K562 (cell line): Measurements from ENCODE around the gene PTH2. TPM values are rescaled to one million over a fixed set of nuclear protein-coding genes. Genes with fewer than 3 reads are reported as not detected.

Source experiments
- CCNT2 ChIP-seq: IDR thresholded peaks from 2 replicates; pipeline ENCODE4 v1.6.1; 2011; ENCODE audit warnings: borderline replicate concordance, low read depth, mild to moderate bottlenecking, moderate library complexity, mixed read lengths, low read length; ENCODE audit not compliant: insufficient read length; ENCODE audit errors: extremely low read depth
- CTBP1 ChIP-seq: fragments of 450-650 bp; IDR thresholded peaks from 2 replicates; pipeline ENCODE4 v1.6.1; 2016; ENCODE audit warnings: borderline replicate concordance
- DIDO1 ChIP-seq: fragments of 450-650 bp; IDR thresholded peaks from 2 replicates; pipeline ENCODE4 v1.6.1; 2016; ENCODE audit warnings: low read depth, missing biosample characterization, missing genetic modification characterization
- ETV5 ChIP-seq: sonication (generic); formaldehyde crosslinking; IDR thresholded peaks from 2 replicates; pipeline ENCODE4 v1.4.0; 2020; ENCODE audit warnings: low read depth, mild to moderate bottlenecking, missing genetic modification reagents
- FOXA1 ChIP-seq: fragments of 450-650 bp; IDR thresholded peaks from 2 replicates; pipeline ENCODE4 v1.6.1; 2016; ENCODE audit warnings: mild to moderate bottlenecking, borderline replicate concordance
- GABPB1 ChIP-seq: sonication (generic); formaldehyde crosslinking; IDR thresholded peaks from 2 replicates; pipeline ENCODE4 v1.8.0; 2022; ENCODE audit warnings: mild to moderate bottlenecking, missing genetic modification reagents
- MAFF ChIP-seq: IDR thresholded peaks from 2 replicates; pipeline ENCODE4 v1.6.1; 2012; ENCODE audit warnings: low read length, improper control_type of control experiment
- PHB ChIP-seq: fragments of 250-450 bp; sonication (Bioruptor Pico); IDR thresholded peaks from 2 replicates; pipeline ENCODE4 v1.5.0; 2021
- PTBP1 ChIP-seq: fragments of 200-400 bp; formaldehyde crosslinking; IDR thresholded peaks from 2 replicates; pipeline ENCODE4 v1.6.1; 2017; ENCODE audit warnings: low read depth, low read length
- SAFB2 ChIP-seq: fragments of 200-400 bp; formaldehyde crosslinking; IDR thresholded peaks from 2 replicates; pipeline ENCODE4 v1.6.1; 2018; ENCODE audit warnings: borderline replicate concordance, low read length, low read depth, moderate library complexity; ENCODE audit not compliant: severe bottlenecking
- SMAD1 ChIP-seq: fragments of 150-350 bp; IDR thresholded peaks from 2 replicates; pipeline ENCODE4 v1.6.1; 2014; ENCODE audit warnings: low read length, low read depth; ENCODE audit not compliant: partially characterized antibody
- TGIF2 ChIP-seq: sonication (generic); formaldehyde crosslinking; IDR thresholded peaks from 2 replicates; pipeline ENCODE4 v1.8.1; 2022; ENCODE audit warnings: mild to moderate bottlenecking, missing genetic modification reagents, moderate library complexity
- ZNF785 ChIP-seq: fragments of 250-450 bp; sonication (Bioruptor Pico); IDR thresholded peaks from 2 replicates; pipeline ENCODE4 v1.4.0; 2020; ENCODE audit warnings: mild to moderate bottlenecking
- polyA plus RNA-seq, 8 experiments: library from polyadenylated mRNA; depleted of rRNA in 4 of 8; stranded (reverse) in 5 of 8; unstranded in 3 of 8; fragments of >200 nt; fragmentation: Nextera tagmentation in 2 of 8; fragmentation: Illumina TruSeq in 1 of 8; extraction: Ambion mirVana in 2 of 8; extraction: Trizol in 1 of 8; gene quantifications; 2 replicates each; pipeline versions ENCODE4 v1.2.1 to v1.2.3, GENCODE V29; 2011 to 2014; ENCODE audit warnings: inconsistent platforms in 1 of 8, missing spikeins in 1 of 8
- total RNA-seq, 7 experiments: library from RNA; depleted of rRNA in 6 of 7; stranded (reverse); fragments of >200 nt in 6 of 7; fragmentation: Illumina TruSeq in 2 of 7; extraction: Trizol in 2 of 7; gene quantifications; 2 replicates each; pipeline versions ENCODE4 v1.2.1 to v1.2.3, GENCODE V29; 2011 to 2021; ENCODE audit warnings: low replicate concordance in 1 of 7
- TF ChIP-seq, protein P1 (sequence below): fragments of 450-650 bp; IDR thresholded peaks from 2 replicates; pipeline ENCODE4 v1.6.1; 2016; ENCODE audit warnings: antibody characterized with exemption
- TF ChIP-seq, protein P2 (sequence below): sonication (generic); formaldehyde crosslinking; IDR thresholded peaks from 2 replicates; pipeline ENCODE4 v1.8.0; 2023; ENCODE audit warnings: mild to moderate bottlenecking, missing genetic modification reagents
- TF ChIP-seq, protein P3 (sequence below): fragments of 250-450 bp; sonication (Bioruptor Pico); IDR thresholded peaks from 2 replicates; pipeline ENCODE4 v1.4.0; 2020; ENCODE audit warnings: borderline replicate concordance
- TF ChIP-seq, protein P4 (sequence below): fragments of 200-800 bp; sonication (Bioruptor generic); IDR thresholded peaks from 2 replicates; pipeline ENCODE4 v1.6.1; 2017; ENCODE audit warnings: missing genetic modification characterization, missing compliant biosample characterization
- TF ChIP-seq, protein P5 (sequence below): fragments of 450-650 bp; formaldehyde crosslinking; IDR thresholded peaks from 2 replicates; pipeline ENCODE4 v1.4.0; 2022; ENCODE audit warnings: missing genetic modification characterization

Gene PTH2
- total and polyA plus RNA-seq, 9 of the 15 experiments (the other 6 are each of a cell fraction or from before 2014, with no cell fraction given), result 1.3 TPM; not detected in 8

DNA sequence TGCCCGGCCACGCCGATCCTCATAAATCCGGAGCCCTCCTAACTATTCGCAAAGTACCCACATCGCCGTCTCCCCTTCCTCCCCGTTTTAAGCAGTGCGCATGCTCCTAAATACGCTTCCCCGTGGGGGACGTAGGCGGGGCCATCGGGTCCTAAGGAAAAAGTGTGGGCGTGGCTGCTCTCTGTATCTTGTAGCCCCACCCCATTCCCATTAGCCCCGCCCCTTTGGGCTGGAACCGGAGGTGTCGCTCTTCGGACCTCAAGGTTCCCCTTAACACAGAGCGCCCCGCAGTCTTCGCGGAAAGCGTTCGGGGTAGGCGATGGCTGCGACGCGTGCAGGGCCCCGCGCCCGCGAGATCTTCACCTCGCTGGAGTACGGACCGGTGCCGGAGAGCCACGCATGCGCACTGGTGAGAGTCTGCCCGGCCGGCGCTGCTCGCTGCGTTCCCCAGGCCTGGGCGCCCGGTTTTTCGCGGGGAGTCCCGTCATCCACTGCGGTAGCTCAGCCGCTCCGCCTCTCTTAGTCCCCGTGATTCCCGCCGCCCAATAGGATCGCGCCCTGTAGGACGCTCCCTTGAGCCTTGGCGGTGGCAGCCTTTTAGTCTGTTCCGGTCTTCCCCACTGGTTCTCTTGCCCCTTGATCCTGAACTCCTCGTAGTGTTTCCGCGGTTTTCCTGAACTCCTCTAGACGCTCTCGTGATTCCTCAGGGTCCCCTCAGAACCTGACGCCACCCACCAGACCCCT, 29.9 kb upstream of the PTH2 start, which contains the start of gene ALDH16A1 (continued):
- TF ChIP-seq MAFF (no peak), ZNF785 (CRISPR knock-in tag) (no peak), PHB (CRISPR knock-in tag) (0 out of 2 replicates have a peak, but pooled peaks have one; percentile 33), TGIF2 (CRISPR knock-in tag) (no peak), FOXA1 (no peak), CCNT2 (no peak), ETV5 (CRISPR knock-in tag) (peak; percentile 72; the same call in 1 of the 2 replicates), SAFB2 (no peak), GABPB1 (CRISPR knock-in tag) (peak; percentile 1; the same call in 1 of the 2 replicates), PTBP1 (no peak), DIDO1 (tag) (no peak), SMAD1 (peak; percentile 96), CTBP1 (peak; percentile 39)
- TF ChIP-seq, protein P1, sequence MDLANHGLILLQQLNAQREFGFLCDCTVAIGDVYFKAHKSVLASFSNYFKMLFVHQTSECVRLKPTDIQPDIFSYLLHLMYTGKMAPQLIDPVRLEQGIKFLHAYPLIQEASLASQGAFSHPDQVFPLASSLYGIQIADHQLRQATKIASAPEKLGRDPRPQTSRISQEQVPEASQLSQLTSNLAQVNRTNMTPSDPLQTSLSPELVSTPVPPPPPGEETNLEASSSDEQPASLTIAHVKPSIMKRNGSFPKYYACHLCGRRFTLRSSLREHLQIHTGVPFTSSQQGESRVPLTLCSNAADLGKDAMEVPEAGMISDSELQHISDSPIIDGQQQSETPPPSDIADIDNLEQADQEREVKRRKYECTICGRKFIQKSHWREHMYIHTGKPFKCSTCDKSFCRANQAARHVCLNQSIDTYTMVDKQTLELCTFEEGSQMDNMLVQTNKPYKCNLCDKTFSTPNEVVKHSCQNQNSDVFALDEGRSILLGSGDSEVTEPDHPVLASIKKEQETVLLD, result peak; percentile 97
- TF ChIP-seq, protein P2, sequence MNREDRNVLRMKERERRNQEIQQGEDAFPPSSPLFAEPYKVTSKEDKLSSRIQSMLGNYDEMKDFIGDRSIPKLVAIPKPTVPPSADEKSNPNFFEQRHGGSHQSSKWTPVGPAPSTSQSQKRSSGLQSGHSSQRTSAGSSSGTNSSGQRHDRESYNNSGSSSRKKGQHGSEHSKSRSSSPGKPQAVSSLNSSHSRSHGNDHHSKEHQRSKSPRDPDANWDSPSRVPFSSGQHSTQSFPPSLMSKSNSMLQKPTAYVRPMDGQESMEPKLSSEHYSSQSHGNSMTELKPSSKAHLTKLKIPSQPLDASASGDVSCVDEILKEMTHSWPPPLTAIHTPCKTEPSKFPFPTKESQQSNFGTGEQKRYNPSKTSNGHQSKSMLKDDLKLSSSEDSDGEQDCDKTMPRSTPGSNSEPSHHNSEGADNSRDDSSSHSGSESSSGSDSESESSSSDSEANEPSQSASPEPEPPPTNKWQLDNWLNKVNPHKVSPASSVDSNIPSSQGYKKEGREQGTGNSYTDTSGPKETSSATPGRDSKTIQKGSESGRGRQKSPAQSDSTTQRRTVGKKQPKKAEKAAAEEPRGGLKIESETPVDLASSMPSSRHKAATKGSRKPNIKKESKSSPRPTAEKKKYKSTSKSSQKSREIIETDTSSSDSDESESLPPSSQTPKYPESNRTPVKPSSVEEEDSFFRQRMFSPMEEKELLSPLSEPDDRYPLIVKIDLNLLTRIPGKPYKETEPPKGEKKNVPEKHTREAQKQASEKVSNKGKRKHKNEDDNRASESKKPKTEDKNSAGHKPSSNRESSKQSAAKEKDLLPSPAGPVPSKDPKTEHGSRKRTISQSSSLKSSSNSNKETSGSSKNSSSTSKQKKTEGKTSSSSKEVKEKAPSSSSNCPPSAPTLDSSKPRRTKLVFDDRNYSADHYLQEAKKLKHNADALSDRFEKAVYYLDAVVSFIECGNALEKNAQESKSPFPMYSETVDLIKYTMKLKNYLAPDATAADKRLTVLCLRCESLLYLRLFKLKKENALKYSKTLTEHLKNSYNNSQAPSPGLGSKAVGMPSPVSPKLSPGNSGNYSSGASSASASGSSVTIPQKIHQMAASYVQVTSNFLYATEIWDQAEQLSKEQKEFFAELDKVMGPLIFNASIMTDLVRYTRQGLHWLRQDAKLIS, result no peak
- TF ChIP-seq, protein P3, sequence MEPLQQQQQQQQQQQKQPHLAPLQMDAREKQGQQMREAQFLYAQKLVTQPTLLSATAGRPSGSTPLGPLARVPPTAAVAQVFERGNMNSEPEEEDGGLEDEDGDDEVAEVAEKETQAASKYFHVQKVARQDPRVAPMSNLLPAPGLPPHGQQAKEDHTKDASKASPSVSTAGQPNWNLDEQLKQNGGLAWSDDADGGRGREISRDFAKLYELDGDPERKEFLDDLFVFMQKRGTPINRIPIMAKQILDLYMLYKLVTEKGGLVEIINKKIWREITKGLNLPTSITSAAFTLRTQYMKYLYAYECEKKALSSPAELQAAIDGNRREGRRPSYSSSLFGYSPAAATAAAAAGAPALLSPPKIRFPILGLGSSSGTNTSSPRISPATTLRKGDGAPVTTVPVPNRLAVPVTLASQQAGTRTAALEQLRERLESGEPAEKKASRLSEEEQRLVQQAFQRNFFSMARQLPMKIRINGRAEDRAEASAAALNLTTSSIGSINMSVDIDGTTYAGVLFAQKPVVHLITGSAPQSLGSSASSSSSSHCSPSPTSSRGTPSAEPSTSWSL (CRISPR knock-in tag), result no peak
- TF ChIP-seq, protein P4, sequence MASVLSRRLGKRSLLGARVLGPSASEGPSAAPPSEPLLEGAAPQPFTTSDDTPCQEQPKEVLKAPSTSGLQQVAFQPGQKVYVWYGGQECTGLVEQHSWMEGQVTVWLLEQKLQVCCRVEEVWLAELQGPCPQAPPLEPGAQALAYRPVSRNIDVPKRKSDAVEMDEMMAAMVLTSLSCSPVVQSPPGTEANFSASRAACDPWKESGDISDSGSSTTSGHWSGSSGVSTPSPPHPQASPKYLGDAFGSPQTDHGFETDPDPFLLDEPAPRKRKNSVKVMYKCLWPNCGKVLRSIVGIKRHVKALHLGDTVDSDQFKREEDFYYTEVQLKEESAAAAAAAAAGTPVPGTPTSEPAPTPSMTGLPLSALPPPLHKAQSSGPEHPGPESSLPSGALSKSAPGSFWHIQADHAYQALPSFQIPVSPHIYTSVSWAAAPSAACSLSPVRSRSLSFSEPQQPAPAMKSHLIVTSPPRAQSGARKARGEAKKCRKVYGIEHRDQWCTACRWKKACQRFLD (CRISPR knock-in tag), result peak; percentile 37; the same call in 1 of the 2 replicates
- TF ChIP-seq, protein P5, sequence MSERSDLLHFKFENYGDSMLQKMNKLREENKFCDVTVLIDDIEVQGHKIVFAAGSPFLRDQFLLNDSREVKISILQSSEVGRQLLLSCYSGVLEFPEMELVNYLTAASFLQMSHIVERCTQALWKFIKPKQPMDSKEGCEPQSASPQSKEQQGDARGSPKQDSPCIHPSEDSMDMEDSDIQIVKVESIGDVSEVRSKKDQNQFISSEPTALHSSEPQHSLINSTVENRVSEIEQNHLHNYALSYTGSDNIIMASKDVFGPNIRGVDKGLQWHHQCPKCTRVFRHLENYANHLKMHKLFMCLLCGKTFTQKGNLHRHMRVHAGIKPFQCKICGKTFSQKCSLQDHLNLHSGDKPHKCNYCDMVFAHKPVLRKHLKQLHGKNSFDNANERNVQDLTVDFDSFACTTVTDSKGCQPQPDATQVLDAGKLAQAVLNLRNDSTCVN (CRISPR knock-in tag), result no peak
